GM19455 (cell line): ENCODE data around the gene ZFPL1.

Experiments
- ATAC-seq: cut with Tn5 transposase; IDR thresholded peaks from one replicate; pipeline ENCODE4 v1.9.1; 2021; ENCODE audit not compliant: unreplicated experiment

The ZFPL1 gene

DNA sequence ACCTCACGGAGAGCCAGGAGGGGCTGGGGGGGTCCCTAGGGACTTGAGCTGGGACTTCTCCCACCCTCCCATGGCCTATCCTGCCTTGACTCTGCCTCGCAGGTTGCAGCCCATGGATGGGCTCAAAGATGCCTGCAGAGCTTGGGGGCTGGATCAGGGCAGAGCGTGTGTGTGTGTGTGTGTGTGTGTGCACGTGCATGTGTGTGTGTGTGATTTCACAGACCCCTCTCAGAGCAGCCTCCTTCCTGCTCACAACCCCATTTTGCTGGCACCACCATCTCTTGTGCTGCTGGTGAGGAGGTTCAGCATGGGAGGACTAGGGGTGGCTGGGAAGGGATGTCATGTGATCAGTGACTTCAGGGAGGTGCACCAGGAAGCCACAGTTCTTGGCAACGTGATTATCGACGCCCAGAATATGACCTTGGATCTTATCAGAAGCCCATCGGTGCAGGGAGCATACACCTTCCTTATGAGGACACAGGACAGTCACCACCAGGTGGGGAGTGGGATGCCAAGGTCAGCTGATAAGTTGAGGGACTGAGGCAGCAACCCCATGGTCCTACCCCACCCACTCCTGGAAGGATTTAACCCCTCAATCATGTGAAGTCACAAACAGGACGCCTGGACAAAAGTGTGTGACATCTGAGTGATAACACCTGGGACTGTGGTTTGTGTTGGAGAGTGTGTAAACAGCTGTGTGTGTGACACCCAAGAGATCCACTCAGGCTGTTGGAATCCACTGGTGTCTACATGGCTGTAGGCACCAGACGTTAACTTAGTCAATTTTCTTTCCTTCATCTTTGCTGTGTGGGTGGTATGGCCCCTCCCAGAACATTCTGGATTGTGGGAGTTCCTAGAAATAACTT, 23.8 kb upstream of the ZFPL1 start:
- ATAC-seq: no peak

DNA sequence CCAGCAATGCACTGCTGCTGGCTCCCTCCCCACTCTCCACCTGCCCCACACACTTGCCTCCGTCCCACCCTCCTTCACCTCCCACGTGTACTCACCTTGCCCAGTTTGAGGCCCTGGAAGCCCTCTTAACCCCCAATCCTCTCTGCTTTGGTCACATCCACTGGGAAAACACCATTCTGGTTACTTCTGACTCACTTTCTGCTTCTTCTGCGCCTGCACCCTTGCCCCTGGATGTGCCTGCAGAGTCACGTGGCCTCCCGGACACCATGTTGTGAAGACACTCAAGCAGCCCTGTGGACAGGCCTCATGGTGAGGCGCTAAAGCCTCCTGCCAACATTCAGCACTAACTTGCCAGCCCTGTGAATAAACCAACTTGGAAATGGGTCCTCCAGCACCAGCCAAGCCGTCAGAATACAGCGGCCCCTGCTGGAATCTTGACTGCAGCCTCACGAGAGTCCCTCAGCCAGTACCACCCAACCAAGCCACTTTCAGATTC, 23.1 kb upstream of the ZFPL1 start:
- no peak for ATAC-seq

DNA sequence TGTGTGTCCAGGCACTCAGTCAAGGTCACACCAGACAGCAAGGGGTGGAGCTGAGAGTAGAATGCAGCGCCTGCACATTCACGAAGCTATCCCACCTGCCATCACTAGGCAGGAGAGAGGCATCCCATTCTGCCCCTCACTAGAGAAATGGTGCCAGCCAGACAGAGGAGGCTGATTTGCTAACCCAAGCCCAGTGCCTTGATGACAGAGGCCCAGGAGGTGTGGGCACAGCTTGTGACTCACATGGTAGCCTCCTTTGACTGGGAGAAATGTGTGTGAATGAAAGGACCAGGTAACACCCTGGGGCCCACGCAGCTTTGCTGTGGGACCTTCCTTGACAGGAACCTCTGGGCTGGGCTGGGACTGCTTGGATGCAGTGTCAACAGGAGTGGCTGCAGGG, 20.5 kb upstream of the ZFPL1 start:
- no peak for ATAC-seq

DNA sequence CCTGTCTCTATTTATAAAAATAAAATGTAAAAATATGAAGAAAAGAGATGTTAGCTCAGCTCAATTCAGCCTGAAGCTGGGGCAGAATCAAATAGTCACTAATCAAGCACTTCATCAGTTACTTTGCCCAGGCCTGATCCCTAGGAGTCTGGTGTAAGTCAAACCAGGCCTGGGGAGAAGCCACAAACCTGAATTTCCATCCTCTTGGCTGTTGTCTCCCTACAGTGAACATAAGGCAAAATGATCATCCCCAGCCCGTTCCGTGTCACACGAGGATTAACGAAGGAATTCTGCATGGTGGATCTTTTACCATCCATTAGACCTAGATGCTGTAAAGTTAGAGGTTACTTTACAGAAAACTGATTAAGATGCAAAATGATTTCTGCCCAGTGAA, 19.2 kb upstream of the ZFPL1 start:
- no peak for ATAC-seq

DNA sequence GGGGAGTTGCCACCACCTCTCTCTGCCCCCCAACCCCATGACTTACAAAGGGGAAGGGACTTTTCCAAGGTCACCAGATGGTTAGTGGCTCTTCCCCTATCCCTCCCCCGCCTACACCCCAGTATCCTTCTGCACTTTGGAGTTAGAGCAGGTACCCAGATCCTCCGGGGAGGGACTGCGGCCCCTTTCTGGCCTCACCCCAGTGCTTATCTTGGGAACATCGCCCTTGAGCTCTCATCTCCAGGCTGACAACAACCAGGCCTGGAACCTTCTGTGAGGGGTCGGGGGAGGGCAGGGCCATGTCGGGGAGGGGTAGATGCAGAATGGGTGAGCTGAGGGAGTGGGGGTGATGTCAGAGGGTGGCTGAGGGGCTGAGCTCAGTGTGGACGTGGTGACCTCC, 18.2 kb upstream of the ZFPL1 start:
- ATAC-seq: no peak

DNA sequence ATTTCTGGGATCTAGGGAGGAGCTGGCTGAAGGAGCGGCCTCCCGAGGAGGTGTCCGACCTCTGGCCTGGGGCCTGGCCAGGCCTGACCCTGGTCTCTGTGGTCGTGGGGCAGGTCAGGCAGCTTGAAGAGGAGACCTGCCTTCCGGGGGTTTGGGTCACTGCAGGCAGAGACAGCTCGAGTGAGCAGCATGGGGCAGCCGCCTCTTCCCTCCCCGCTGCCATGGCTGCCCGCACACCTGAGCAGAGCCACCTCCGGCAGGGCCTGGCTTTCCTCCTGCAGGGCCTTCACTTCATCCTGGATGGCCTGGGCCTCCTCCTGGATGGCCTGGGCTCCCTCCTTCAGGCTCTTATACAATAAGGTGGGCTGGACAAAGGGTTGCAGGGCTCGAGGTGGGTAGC, 17.7 kb upstream of the ZFPL1 start:
- no peak for ATAC-seq

DNA sequence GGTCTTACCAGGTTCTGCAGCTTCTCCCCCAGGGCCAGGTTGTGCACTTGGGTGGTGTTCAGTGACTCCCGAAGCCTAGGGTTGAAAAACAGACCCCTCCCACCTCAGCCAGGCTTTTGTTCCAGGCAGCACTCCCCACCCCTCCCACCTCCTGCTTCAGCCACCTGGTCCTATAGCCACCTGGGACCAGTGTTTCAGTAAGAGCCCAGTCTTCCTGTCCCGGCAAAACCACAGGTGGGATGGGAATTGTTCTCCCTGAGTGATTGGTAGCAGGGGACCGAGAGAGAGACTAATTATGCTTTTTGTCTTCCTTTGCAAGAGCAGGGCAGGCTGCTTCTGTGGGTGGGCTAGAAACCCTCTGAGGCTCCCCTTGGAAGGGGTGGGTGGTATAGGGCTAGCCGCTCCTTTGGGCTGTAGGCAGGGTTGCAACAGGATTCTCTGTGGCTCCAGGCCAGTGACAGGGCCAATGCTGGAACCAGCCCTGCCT, 17.2 kb upstream of the ZFPL1 start:
- ATAC-seq: no peak

DNA sequence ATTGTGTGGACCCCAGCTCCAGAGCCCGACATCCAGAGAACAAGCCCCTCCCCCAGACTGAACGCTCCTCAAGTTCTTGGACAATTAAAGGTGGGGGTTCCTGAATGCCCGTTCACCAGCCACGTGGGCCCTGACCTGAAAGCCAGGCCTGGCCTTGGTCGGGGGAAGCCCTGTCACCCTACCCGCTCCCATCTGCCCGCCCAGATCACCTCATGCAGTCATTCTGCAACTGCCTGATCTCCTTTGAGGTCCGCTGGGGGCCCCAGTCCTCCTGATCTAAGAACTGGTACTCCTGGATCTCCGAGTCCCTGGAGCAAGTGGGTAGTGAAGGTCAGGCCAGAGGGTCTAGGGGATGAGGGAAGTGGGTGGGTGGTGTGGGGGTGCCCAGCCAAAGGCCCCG, 16.6 kb upstream of the ZFPL1 start:
- ATAC-seq: no peak

DNA sequence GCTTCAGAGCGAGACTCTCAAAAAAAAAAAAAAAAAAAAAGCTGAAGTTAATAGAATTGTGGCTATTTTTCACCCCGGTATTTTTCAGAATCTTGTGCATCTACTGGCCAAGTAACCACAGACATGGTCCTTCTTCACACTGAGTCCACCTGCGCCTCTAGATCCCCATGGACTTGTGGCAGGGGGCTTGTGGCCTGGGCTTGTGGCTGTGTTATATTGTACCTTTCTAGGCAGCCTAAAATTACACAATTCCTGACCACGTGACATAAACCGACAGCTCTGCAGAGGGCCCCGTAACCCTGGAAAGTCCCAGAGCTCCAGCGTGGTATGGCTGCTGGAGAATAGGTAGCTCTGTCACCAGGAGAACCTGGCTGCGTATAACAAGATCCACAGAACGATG, 14.8 kb upstream of the ZFPL1 start:
- ATAC-seq: no peak

DNA sequence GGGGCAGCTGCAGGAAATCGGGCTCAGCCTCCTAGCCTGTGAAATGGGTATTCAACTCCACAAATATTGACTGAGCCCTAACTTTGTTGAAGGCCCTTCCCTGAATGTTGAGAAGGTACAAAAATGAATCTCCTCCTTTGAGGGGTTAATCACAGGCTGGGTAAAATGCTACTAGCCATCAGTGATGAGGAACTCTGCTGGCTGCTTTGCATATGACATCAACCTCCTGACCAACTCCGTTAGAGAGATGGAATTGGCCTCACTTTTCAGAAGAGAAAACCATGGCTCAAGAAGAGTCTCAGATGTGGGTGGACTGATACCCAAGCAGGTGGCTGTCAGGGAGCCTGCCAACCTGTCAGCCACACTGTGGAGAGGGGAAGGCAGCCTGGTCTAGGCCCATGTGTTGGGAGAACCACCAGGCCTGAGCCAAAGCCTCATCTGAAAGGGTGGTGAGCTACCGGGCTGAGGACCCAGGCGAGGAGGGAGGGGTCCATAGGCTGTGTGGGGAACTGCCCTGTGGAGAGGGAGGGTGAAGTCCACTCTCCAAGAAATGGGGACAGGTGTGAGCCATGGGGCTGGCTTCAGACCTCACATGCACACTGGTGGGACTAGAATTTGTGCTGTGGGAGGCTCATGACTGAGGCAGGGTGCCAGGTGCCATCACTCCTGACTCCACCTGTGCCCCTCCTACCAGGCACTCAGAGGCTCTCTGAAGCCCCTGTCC, 12.0 kb upstream of the ZFPL1 start:
- ATAC-seq: no peak

DNA sequence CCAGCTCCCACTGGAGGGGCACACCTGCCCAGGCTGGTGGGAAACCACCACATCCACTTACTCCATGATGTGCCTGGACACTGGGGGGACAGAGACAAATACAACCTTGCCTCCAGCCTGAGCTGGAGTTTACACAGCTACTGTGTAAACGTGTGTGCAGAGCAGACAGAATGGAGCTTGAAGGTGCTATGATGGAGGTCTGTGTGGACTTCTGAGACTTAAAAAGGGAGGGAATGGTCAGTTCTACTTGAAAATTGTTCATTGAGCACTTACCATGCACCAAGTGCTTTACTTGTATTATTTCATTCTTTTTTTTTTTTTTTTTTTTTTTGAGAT, 11.4 kb upstream of the ZFPL1 start:
- no peak for ATAC-seq

DNA sequence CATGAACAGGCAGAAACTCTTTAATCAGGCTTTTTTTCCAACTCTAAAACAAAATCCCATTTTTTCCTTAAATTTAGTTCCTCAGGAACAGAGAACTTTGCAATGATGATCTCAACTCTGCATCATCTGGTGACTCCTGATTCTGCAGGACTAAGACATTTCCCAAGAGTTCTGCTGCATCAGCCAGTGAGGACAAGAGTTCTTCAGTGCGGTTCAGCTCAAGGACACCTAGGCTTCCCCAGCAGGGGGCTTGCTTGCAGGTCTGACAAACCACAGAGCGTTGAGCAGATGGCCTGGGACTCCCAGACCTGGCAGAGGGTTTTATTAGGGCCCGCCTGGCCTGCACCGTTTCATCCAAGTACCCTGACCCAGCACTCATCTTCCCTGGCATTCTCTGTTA, 6.6 kb upstream of the ZFPL1 start:
- no peak for ATAC-seq

DNA sequence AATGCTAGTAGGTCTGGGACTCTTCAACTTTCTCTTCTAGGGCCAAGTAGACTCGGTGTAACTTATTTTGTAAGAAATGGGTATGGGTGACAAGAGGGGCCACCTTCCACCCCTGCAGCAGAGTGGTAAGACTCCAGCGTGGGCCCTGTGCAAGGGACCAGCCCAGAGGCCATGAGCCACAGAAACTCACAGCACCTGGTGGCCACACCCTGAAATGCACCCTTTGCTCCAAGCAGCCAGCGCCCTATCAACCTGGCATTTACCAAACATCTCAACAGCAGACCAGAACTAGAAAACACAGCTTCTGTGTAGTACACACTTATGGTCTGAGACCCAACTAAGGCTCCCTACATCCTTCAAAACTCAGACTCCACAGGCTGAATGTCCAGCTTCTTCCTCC, 5.9 kb upstream of the ZFPL1 start:
- no peak for ATAC-seq

DNA sequence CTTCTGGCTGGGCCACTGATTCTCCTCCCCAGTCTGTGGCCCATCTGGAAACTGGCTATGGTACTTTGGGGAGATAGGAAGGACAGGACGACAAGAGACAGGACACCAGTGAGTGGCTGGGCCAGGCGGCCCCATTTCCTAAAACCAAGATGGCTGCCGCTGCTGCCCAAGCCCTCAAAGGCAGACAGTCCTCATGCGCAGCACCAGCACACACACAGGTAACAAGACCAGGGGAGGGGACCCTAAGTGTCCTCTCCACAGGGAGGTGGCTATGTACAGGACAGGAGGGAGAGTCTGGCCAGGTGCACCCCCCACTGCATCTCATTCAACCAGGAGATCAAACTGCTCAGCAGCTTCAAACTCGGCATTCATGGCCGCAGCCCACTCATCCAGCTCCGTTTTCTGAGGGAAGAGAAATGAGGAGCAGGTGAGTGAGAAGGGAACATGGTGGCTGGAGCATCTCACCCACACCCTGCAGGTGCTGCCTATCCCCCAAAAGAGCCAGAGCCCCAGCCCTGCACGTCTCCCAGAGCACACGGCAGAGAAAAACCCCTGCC, 5.2 kb upstream of the ZFPL1 start:
- ATAC-seq: no peak

DNA sequence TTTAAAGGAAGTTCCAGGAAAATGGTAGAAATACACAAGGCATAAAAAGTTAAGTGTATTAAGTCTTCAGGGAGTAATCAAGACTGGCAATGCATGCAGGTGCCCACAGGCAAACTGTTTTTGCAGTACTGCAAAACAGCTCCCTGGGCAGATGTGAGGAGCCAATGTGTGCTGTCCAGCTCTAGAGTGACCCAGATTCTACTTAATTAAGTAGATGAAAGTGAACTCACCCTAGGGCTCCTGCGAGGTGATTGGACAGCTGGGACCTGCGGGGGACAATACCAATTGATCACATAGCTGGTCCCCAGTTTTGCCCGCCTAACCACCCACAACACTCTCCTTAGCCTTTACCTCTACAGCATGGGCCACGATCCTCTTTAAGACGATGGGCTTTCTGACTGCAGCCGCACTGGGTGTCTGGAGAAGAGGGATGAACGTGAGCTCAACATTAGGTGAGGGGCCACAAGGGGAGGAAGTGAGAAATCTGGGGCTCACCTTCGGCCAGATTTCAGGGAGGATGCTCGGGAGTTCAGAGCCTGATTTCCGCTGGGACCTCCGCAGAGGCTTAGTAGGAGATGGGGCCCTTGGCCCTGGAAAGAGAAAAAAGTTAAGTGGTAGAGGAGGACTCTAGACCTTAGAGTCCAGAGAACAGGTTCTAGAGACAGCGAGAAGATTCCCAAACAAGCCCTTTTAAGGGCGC, 738 bp upstream of the ZFPL1 start:
- peak; percentile 10 for ATAC-seq

DNA sequence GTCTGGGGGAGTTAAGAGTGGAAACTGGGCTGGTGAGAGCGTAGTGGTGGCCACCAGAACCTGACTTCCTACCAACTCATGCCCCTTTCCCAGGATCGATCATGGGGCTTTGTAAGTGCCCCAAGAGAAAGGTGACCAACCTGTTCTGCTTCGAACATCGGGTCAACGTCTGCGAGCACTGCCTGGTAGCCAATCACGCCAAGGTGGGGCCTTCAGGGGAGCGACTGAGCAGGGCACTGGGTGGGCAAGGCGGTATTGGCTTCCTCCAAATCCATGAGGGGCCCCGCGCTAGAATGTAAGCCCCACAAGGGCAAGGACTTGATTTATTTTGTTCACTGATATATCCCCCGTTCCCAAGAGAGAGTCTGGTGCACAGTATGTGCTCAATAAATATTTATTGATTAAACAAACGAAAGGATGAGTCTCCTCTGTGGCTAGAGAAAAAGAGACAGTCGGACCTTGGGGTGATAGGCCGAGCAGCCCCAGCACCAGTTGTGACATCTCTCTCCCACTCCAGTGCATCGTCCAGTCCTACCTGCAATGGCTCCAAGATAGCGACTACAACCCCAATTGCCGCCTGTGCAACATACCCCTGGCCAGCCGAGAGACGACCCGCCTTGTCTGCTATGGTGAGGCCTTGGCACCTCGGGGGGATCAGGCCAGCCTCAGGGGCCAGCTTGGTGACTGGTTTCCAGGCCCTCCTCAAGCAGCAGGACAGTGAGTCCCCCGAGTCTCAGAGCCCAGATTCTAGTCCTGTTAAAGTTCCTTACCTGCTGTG, 765 bp downstream of the ZFPL1 start:
- ATAC-seq: no peak

DNA sequence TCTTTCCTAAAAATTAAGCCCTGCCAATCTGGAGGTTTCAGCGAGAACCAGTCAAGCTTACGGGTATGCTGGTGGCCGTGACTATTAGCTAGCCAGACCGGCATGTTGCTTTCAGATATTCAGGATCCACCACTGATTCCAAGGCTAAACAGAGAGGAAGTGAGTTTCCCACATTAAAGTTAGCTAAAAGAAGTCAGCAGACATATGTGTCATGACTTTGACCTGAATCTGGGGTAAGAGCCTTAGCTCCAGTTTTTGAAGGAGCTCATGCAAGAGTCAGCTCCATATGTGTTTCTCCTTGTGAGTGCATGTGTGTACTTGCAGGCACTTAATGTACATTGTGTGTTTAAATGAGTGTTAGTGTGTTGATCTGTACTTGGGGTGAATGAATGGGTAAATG, 1.4 kb downstream of the ZFPL1 start:
- no peak for ATAC-seq

DNA sequence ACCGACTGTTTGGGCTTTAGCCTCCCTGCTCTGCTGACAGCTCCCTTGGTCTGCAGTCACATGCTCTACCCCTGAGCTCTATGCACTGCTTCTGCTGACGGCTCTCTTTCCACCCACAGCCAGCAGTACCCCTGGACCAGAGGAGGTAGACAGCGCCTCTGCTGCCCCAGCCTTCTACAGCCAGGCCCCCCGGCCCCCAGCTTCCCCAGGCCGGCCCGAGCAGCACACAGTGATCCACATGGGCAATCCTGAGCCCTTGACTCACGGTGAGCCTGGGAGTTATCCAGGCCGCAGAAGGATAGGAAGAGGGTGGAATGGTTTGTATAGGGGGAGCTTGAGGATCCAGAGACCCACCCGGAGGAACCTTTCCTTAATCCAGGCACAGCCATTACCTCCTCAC, 2.8 kb downstream of the ZFPL1 start:
- no peak for ATAC-seq

DNA sequence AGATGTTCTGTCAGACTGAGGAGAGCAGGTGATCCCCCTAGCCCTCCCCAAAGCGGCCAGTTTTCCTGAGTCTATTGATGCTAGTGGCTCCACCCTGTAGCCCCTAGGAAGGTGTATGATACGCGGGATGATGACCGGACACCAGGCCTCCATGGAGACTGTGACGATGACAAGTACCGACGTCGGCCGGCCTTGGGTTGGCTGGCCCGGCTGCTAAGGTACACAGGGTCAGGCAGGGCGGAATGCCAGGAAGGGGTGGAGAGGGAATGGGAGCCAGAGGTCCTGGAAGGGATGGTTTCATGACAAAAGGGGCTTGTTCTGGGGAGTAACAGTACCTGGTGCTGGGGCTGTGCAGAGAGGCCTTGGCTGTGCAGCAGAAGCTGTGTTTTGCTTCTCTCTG, 3.2 kb downstream of the ZFPL1 start:
- no peak for ATAC-seq

DNA sequence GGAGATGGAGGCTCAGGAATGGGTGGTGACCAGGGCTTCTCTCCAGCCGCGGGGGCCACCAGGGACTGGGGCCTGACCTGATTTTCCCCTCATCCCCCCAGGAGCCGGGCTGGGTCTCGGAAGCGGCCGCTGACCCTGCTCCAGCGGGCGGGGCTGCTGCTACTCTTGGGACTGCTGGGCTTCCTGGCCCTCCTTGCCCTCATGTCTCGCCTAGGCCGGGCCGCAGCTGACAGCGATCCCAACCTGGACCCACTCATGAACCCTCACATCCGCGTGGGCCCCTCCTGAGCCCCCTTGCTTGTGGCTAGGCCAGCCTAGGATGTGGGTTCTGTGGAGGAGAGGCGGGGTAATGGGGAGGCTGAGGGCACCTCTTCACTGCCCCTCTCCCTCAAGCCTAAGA, 3.8 kb downstream of the ZFPL1 start:
- no peak for ATAC-seq

DNA sequence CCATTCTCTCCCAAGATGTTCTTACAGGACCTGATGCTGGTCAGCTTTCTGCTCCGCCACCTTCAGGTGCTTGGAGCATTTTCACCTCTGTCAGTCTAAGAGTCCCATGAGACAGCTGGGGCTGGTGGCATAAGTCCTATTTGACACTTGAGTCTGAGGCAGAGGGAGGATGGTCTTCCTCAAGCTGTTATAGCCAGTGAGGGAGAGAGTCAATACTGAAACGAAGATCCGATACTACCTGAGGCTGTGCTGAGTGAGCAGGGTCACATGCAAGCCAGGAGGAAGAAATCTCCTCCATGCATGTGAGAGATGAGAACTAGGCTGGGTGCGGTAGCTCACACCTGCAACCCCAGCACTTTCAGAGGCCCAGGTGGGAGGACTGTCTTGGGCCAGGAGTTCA, 5.6 kb downstream of the ZFPL1 start:
- no peak for ATAC-seq
